Gastroesophageal sphincter (tissue), 3 donors: Measurements from ENCODE around the gene DNAH7.

Experiments
- CTCF ChIP-seq, 4 experiments: fragments of 200-600 bp in 2 of 4; fragments of 450-650 bp in 2 of 4; sonication (generic) in 1 of 4; IDR thresholded peaks; one replicate each; pipeline ENCODE4 v1.5.1; 2017 to 2019; ENCODE audit warnings: antibody characterized with exemption in 4 of 4, mild to moderate bottlenecking in 2 of 4, moderate library complexity in 2 of 4
- POLR2A ChIP-seq, 2 donors: fragments of 450-650 bp; IDR thresholded peaks; one replicate each; pipeline ENCODE4 v1.6.1; 2017; ENCODE audit warnings: antibody characterized with exemption in 2 of 2, mild to moderate bottlenecking in 2 of 2, moderate library complexity in 1 of 2

DNA sequence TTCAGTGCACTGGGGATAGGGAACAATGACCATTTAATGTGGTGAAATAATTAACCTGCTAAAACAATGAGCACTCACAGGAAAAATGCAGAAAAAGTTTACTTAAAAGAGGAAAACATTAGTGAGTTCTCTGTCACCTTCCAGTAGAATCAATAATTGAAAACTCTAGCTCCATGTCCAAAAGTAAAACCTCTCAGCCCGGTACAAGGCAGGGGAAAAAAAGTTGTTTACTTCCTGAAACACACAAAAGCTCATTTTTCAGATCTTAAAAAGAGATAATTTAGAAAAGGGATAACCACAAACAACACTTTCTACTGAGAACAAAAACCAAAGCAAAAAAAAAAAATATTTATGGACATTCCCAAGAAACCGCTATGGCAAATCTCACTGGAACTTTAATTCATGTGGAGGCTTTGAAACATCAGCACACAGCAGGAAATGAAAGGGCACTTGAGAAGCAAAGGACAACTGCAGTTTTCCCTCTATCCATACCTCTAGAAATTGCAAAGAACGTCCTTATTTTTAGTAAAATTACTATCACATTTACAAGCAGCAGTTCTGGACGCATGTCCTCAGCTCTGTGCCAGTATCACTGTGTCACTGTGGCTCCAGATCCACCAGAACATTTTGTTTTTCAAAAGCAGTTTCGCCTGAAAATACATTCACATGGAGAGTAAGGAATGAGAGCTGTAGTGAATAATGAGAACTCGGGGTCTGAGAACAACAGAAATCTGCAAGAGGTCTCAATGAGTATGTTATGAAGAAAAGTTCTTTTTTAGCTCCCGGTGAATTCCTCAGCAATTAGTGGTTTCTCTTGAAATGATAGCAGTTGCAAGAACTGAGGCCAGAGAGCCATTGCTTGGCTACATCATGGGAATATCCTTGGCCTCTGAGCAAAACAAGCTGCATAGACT lies 44.7 kb upstream of the DNAH7 start:
- TF ChIP-seq CTCF (IDR thresholded peaks at IDR 0.05) (no peak), POLR2A (IDR thresholded peaks at IDR 0.05) (no peak)
